ENCODE measurements around the gene ZCCHC2. TPM values are rescaled to one million over a fixed set of nuclear protein-coding genes. Genes with fewer than 3 reads are reported as not detected.

The ZCCHC2 gene
- total and polyA plus RNA-seq, 2 experiments from 2014 or later, result 3.3 to 14.9 TPM

DNA sequence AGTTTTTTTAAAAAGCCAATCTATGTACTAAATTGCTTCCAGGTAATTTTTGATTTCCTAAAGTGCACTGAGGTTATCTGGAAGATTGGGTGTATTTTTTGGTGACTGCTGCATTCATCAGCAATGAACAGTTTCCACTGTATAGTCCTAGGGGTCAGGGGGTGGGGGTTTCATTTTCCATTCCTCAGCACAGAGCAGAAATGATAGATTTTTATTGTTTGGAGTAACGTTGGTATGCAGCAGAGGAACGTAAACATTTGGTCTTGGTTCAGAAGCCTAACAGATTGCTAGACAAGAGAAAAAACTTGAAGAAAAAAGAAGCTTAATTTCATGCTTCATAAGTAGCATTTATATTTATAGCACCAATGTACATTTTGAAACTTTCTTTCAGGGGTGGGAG lies 54.9 kb downstream of the ZCCHC2 start:
- no peaks in the 10 kb centered on the region for H3K9me2 ChIP-seq (replicated peaks; ENCODE audit: insufficient read depth)
- no peak overlapping the region for H3K4me2 ChIP-seq
- H3K27me3 ChIP-seq, result no peaks in the 10 kb centered on the region
- H4K20me1 ChIP-seq (ENCODE audit: insufficient read depth, poor library complexity, severe bottlenecking), result no peaks in the 10 kb centered on the region
- H3K79me2 ChIP-seq, result no peaks in the 10 kb centered on the region
- H2AFZ ChIP-seq, result no peak overlapping the region
- no peak for DNase-seq (ENCODE audit: low spot score)
- no peaks in the 10 kb centered on the region for H3K9me3 ChIP-seq (ENCODE audit: low read depth)
- no peak overlapping the region for H3K27ac ChIP-seq
- H3K36me3 ChIP-seq (replicated peaks; ENCODE audit: insufficient read depth, low read depth), result no peaks in the 10 kb centered on the region
- WGBS (ENCODE audit: low lambda C conversion rate, missing lambda C conversion rate), result 46% methylated on average over 2 of the region's 2 CpGs
- no peaks in the 10 kb centered on the region for H3K4me1 ChIP-seq (ENCODE audit: insufficient read depth)
- TF ChIP-seq EZH2 (IDR thresholded peaks at IDR 0.05; ENCODE audit: borderline replicate concordance) (no peak), EZH2phosphoT487 (IDR thresholded peaks at IDR 0.05; ENCODE audit: low read depth, severe bottlenecking, unreplicated experiment) (no peak)
- TF ChIP-seq, protein P1, sequence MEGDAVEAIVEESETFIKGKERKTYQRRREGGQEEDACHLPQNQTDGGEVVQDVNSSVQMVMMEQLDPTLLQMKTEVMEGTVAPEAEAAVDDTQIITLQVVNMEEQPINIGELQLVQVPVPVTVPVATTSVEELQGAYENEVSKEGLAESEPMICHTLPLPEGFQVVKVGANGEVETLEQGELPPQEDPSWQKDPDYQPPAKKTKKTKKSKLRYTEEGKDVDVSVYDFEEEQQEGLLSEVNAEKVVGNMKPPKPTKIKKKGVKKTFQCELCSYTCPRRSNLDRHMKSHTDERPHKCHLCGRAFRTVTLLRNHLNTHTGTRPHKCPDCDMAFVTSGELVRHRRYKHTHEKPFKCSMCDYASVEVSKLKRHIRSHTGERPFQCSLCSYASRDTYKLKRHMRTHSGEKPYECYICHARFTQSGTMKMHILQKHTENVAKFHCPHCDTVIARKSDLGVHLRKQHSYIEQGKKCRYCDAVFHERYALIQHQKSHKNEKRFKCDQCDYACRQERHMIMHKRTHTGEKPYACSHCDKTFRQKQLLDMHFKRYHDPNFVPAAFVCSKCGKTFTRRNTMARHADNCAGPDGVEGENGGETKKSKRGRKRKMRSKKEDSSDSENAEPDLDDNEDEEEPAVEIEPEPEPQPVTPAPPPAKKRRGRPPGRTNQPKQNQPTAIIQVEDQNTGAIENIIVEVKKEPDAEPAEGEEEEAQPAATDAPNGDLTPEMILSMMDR (IDR thresholded peaks at IDR 0.05; ENCODE audit: poor library complexity), result no peak
- H3K4me3 ChIP-seq, result no peak overlapping the region

DNA sequence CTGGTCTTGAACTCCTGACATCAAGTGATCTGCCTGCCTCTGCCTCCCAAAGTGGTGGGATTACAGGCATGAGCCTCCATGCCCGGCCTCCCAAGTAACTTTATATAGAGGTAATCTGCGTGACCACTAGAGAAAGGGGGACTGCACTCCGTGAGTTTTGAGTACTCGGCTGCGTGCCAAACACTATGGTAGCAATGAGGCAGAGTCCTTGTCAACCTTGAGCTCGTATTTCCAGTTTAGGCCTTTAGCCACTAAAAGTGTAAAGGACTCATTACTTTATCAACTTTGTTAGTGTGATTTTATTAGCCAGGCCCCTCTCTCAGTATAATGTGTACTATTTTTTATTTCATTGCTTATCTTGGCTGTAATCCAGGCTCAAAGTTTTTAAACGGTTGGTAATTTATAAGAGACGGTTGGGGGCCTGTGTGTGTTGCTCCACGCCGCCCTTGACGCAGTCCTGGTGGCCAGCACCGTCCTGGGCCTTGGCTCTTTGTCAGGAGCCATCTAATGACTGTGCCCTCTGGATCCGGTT lies 56.2 kb downstream of the ZCCHC2 start:
- H3K4me2 ChIP-seq, result no peak overlapping the region
- H3K4me3 ChIP-seq, result no peak overlapping the region
- no peaks in the 10 kb centered on the region for H4K20me1 ChIP-seq (ENCODE audit: insufficient read depth, poor library complexity, severe bottlenecking)
- H2AFZ ChIP-seq, result no peak overlapping the region
- TF ChIP-seq, protein P1 (IDR thresholded peaks at IDR 0.05; ENCODE audit: poor library complexity), result no peak
- TF ChIP-seq EZH2phosphoT487 (IDR thresholded peaks at IDR 0.05; ENCODE audit: low read depth, severe bottlenecking, unreplicated experiment), result no peak
- no peaks in the 10 kb centered on the region for H3K9me2 ChIP-seq (replicated peaks; ENCODE audit: insufficient read depth)
- no peaks in the 10 kb centered on the region for H3K9me3 ChIP-seq (ENCODE audit: low read depth)
- H3K79me2 ChIP-seq, result no peaks in the 10 kb centered on the region
- WGBS (ENCODE audit: low lambda C conversion rate, missing lambda C conversion rate), result 83% methylated on average over 13 of the region's 13 CpGs
- no peak for DNase-seq (ENCODE audit: low spot score)
- no peaks in the 10 kb centered on the region for H3K27me3 ChIP-seq
- no peaks in the 10 kb centered on the region for H3K4me1 ChIP-seq (ENCODE audit: insufficient read depth)
- H3K36me3 ChIP-seq (replicated peaks; ENCODE audit: insufficient read depth, low read depth), result no peaks in the 10 kb centered on the region
- no peak overlapping the region for H3K27ac ChIP-seq

DNA sequence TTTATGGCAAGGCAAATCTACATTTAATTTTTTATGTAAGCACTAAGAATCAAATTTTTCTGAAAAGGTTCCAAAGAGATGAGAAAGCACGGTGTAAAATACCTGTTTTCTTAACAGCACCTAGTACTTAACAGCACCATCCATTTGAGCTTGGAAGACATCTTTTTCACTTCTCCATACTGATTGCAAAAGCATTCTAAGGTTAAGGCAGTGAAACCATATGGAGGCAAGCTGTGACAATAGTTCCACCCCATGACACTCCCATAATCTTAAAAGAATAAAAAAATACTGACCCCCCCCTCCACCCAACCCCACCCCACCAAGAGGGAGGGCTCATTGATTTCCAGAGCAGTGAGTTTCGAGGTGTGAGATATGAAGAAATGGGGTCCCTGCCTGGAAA lies 60.6 kb downstream of the ZCCHC2 start:
- Histone ChIP-seq H3K4me2 (no peak overlapping the region), H3K36me3 (replicated peaks; ENCODE audit: insufficient read depth, low read depth) (no peaks in the 10 kb centered on the region), H3K9me3 (ENCODE audit: low read depth) (no peaks in the 10 kb centered on the region), H3K27ac (no peak overlapping the region), H4K20me1 (ENCODE audit: insufficient read depth, poor library complexity, severe bottlenecking) (no peaks in the 10 kb centered on the region), H2AFZ (no peak overlapping the region), H3K4me1 (ENCODE audit: insufficient read depth) (no peaks in the 10 kb centered on the region), H3K27me3 (no peaks in the 10 kb centered on the region), H3K4me3 (no peak overlapping the region), H3K79me2 (no peaks in the 10 kb centered on the region), H3K9me2 (replicated peaks; ENCODE audit: insufficient read depth) (no peaks in the 10 kb centered on the region)
- no peak for TF ChIP-seq EZH2phosphoT487 (IDR thresholded peaks at IDR 0.05; ENCODE audit: low read depth, severe bottlenecking, unreplicated experiment)
- no peak for TF ChIP-seq EZH2 (IDR thresholded peaks at IDR 0.05; ENCODE audit: borderline replicate concordance)
- TF ChIP-seq, protein P1 (IDR thresholded peaks at IDR 0.05; ENCODE audit: poor library complexity), result no peak
- DNase-seq (ENCODE audit: low spot score), result no peak
- 86% methylated on average over 2 of the region's 2 CpGs for WGBS (ENCODE audit: low lambda C conversion rate, missing lambda C conversion rate)

Data from hepatocyte (in vitro differentiated cells).